ENCODE measurements around the gene MBD3L4.
"Not testable (repeated sequence)": the region's sequence is repeated elsewhere in the genome, so short reads cannot be mapped to it uniquely, and the experiment has no call there.

Gene MBD3L4

DNA sequence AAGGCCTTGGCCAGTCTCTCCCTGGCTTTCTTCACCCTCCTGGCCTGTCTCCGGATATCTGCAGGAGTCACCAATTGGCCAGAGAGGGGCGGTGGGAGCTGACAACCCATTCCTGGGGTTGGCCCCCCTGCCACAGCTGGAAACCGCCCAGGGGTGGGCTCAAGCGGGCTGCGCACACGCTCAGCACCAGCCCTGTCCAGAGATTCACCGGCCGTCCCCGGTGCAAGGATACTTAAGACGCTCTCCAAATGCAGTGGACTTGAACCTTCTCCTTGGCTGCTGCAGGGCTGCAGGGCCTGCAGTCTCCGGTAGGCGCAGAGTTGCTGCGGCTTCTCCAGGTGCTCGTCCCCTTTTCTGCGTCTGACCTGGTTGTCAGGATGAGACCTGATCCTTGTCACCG lies 16.4 kb upstream of the MBD3L4 start:
- not testable (repeated sequence) for H3K36me3 ChIP-seq (ENCODE audit: control insufficient read depth in 1 of 2, insufficient read depth in 2 of 2, low read depth in 1 of 2, low read length in 2 of 2); H3K23ac ChIP-seq (ENCODE audit: low read length in 2 of 2); H3K14ac ChIP-seq (ENCODE audit: low read length in 2 of 2); H3K9ac ChIP-seq (ENCODE audit: low read length); H3K4ac ChIP-seq (ENCODE audit: low read depth in 1 of 2, low read length in 2 of 2); H3K79me1 ChIP-seq (replicated peaks; ENCODE audit: low read length, poor library complexity, severe bottlenecking); DNase-seq; H3K18ac ChIP-seq (ENCODE audit: low read depth in 1 of 2, low read length in 2 of 2); H3K4me2 ChIP-seq (ENCODE audit: low read length, poor library complexity, severe bottlenecking); H3K4me3 ChIP-seq (ENCODE audit: insufficient read depth in 1 of 2, low read depth in 1 of 2, low read length in 2 of 2); H2AFZ ChIP-seq (ENCODE audit: low read depth, low read length); H3K27me3 ChIP-seq (ENCODE audit: control insufficient read depth in 1 of 2, insufficient read depth in 1 of 2, low read length in 2 of 2); H3K9me3 ChIP-seq (ENCODE audit: control insufficient read depth, low read length); H3K27ac ChIP-seq (ENCODE audit: low read length, poor library complexity, severe bottlenecking); H2BK12ac ChIP-seq (ENCODE audit: low read length in 2 of 2); H2BK120ac ChIP-seq (ENCODE audit: low read depth, low read length); H2BK15ac ChIP-seq (ENCODE audit: low read depth, poor library complexity, severe bottlenecking); H4K8ac ChIP-seq (ENCODE audit: low read length); H2AK5ac ChIP-seq (ENCODE audit: low read length, severe bottlenecking); H4K91ac ChIP-seq (ENCODE audit: low read length); H2BK5ac ChIP-seq (ENCODE audit: low read depth, low read length, poor library complexity, severe bottlenecking); H3K4me1 ChIP-seq (ENCODE audit: control insufficient read depth, insufficient read depth, low read depth, low read length)
- no CpG with 5 or more reads among the region's 16 CpGs for WGBS

DNA sequence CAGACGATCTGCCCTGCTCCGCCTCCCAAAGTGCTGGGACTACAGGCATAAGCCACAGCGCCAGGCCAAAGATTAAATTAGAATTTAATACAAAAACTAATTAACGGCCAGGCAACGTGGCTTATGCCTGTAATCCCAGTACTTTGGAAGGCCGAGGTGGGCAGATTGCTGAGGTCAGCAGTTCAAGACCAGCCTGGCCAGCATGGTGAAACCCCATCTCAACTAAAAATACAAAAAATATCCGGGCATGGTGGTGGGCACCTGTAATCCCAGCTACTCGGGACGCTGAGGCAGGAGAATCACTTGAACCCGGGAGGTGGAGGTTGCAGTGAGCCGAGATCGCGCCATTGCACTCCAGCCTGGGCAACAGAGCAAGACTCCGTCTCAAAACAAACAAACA lies 15.7 kb upstream of the MBD3L4 start:
- not testable (repeated sequence) for H2AFZ ChIP-seq (ENCODE audit: low read depth, low read length); H3K14ac ChIP-seq (ENCODE audit: low read length in 2 of 2); H2BK15ac ChIP-seq (ENCODE audit: low read depth, poor library complexity, severe bottlenecking); H4K91ac ChIP-seq (ENCODE audit: low read length); H2BK120ac ChIP-seq (ENCODE audit: low read depth, low read length); H3K9me3 ChIP-seq (ENCODE audit: control insufficient read depth, low read length); H3K27me3 ChIP-seq (ENCODE audit: control insufficient read depth in 1 of 2, insufficient read depth in 1 of 2, low read length in 2 of 2); H3K79me1 ChIP-seq (replicated peaks; ENCODE audit: low read length, poor library complexity, severe bottlenecking); H3K9ac ChIP-seq (ENCODE audit: low read length); H4K8ac ChIP-seq (ENCODE audit: low read length); H2AK5ac ChIP-seq (ENCODE audit: low read length, severe bottlenecking); DNase-seq; H3K18ac ChIP-seq (ENCODE audit: low read depth in 1 of 2, low read length in 2 of 2); H3K4me1 ChIP-seq (ENCODE audit: control insufficient read depth, insufficient read depth, low read depth, low read length); H3K4me2 ChIP-seq (ENCODE audit: low read length, poor library complexity, severe bottlenecking); H2BK12ac ChIP-seq (ENCODE audit: low read length in 2 of 2); H2BK5ac ChIP-seq (ENCODE audit: low read depth, low read length, poor library complexity, severe bottlenecking); H3K23ac ChIP-seq (ENCODE audit: low read length in 2 of 2); H3K27ac ChIP-seq (ENCODE audit: low read length, poor library complexity, severe bottlenecking); H3K4ac ChIP-seq (ENCODE audit: low read depth in 1 of 2, low read length in 2 of 2); H3K4me3 ChIP-seq (ENCODE audit: insufficient read depth in 1 of 2, low read depth in 1 of 2, low read length in 2 of 2); H3K36me3 ChIP-seq (ENCODE audit: control insufficient read depth in 1 of 2, insufficient read depth in 2 of 2, low read depth in 1 of 2, low read length in 2 of 2)
- WGBS = 75% methylated on average over 8 of the region's 14 CpGs

DNA sequence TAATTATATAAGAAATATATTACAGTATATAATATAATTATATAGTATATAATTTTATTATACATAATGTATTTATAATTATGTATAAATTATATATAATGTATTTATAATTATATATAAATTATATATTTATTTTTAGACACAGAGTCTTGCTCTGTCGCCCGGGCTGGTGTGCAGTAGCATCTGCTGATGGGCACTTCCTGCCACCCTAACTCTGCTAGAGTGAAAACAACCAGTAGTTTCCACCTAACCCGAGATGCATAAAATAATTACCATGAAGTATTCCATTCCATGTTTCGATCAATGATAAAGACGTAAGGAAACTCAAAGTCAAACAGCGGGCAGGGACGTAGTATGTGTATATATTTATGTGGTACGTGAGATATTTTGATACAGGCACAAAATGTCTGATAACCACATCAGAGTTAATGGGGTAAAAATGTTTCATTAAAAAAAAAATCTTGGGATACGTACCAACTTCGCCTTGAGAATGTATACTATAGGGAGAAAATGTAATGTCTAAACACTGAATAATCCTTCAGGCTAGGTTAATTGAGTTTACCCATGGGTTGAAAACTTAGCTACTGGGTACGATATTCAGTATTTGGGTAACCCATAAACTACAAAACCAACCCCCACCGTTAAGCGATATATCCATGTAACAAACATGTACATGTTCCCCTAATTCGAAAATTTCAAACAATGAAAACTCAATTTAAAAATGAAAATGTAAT lies 14.8 kb upstream of the MBD3L4 start:
- DNase-seq; H3K36me3 ChIP-seq (ENCODE audit: control insufficient read depth in 1 of 2, insufficient read depth in 2 of 2, low read depth in 1 of 2, low read length in 2 of 2); H3K4me1 ChIP-seq (ENCODE audit: control insufficient read depth, insufficient read depth, low read depth, low read length); H3K9me3 ChIP-seq (ENCODE audit: control insufficient read depth, low read length); H2AK5ac ChIP-seq (ENCODE audit: low read length, severe bottlenecking); H3K14ac ChIP-seq (ENCODE audit: low read length in 2 of 2); H3K23ac ChIP-seq (ENCODE audit: low read length in 2 of 2); H3K4me2 ChIP-seq (ENCODE audit: low read length, poor library complexity, severe bottlenecking); H2AFZ ChIP-seq (ENCODE audit: low read depth, low read length); H3K4me3 ChIP-seq (ENCODE audit: insufficient read depth in 1 of 2, low read depth in 1 of 2, low read length in 2 of 2); H4K8ac ChIP-seq (ENCODE audit: low read length); H2BK12ac ChIP-seq (ENCODE audit: low read length in 2 of 2); H3K9ac ChIP-seq (ENCODE audit: low read length); H2BK120ac ChIP-seq (ENCODE audit: low read depth, low read length); H2BK15ac ChIP-seq (ENCODE audit: low read depth, poor library complexity, severe bottlenecking); H3K27ac ChIP-seq (ENCODE audit: low read length, poor library complexity, severe bottlenecking); H2BK5ac ChIP-seq (ENCODE audit: low read depth, low read length, poor library complexity, severe bottlenecking); H3K4ac ChIP-seq (ENCODE audit: low read depth in 1 of 2, low read length in 2 of 2); H3K79me1 ChIP-seq (replicated peaks; ENCODE audit: low read length, poor library complexity, severe bottlenecking); H4K91ac ChIP-seq (ENCODE audit: low read length); H3K18ac ChIP-seq (ENCODE audit: low read depth in 1 of 2, low read length in 2 of 2); H3K27me3 ChIP-seq (ENCODE audit: control insufficient read depth in 1 of 2, insufficient read depth in 1 of 2, low read length in 2 of 2): not testable (repeated sequence)
- 95% methylated on average over 5 of the region's 14 CpGs for WGBS

DNA sequence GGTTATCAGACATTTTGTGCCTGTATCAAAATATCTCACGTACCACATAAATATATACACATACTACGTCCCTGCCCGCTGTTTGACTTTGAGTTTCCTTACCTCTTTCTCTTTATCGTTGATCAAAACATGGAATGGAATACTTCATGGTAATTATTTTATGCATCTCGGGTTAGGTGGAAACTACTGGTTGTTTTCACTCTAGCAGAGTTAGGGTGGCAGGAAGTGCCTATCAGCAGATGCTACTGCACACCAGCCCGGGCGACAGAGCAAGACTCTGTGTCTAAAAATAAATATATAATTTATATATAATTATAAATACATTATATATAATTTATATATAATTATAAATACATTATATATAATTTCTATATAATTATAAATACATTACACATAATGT lies 12.9 kb upstream of the MBD3L4 start:
- not testable (repeated sequence) for H3K4me1 ChIP-seq (ENCODE audit: control insufficient read depth, insufficient read depth, low read depth, low read length); H2BK15ac ChIP-seq (ENCODE audit: low read depth, poor library complexity, severe bottlenecking); H2BK5ac ChIP-seq (ENCODE audit: low read depth, low read length, poor library complexity, severe bottlenecking); H3K9ac ChIP-seq (ENCODE audit: low read length); H2AFZ ChIP-seq (ENCODE audit: low read depth, low read length); H3K36me3 ChIP-seq (ENCODE audit: control insufficient read depth in 1 of 2, insufficient read depth in 2 of 2, low read depth in 1 of 2, low read length in 2 of 2); H3K18ac ChIP-seq (ENCODE audit: low read depth in 1 of 2, low read length in 2 of 2); H3K23ac ChIP-seq (ENCODE audit: low read length in 2 of 2); H2BK12ac ChIP-seq (ENCODE audit: low read length in 2 of 2); H3K4me3 ChIP-seq (ENCODE audit: insufficient read depth in 1 of 2, low read depth in 1 of 2, low read length in 2 of 2); H3K4me2 ChIP-seq (ENCODE audit: low read length, poor library complexity, severe bottlenecking); H3K79me1 ChIP-seq (replicated peaks; ENCODE audit: low read length, poor library complexity, severe bottlenecking); H3K14ac ChIP-seq (ENCODE audit: low read length in 2 of 2); H2BK120ac ChIP-seq (ENCODE audit: low read depth, low read length); H3K27ac ChIP-seq (ENCODE audit: low read length, poor library complexity, severe bottlenecking); H4K8ac ChIP-seq (ENCODE audit: low read length); H4K91ac ChIP-seq (ENCODE audit: low read length); H3K27me3 ChIP-seq (ENCODE audit: control insufficient read depth in 1 of 2, insufficient read depth in 1 of 2, low read length in 2 of 2); H3K9me3 ChIP-seq (ENCODE audit: control insufficient read depth, low read length); DNase-seq; H3K4ac ChIP-seq (ENCODE audit: low read depth in 1 of 2, low read length in 2 of 2); H2AK5ac ChIP-seq (ENCODE audit: low read length, severe bottlenecking)
- no CpG with 5 or more reads among the region's 7 CpGs for WGBS
